Prostate gland (tissue), 2 donors: ENCODE results near the gene INTS1. TPM values are rescaled to one million over a fixed set of nuclear protein-coding genes. Genes with fewer than 3 reads are reported as not detected.
"Not testable (repeated sequence)": the region's sequence is repeated elsewhere in the genome, so short reads cannot be mapped to it uniquely, and the experiment has no call there.

Source experiments
- DNase-seq: peaks from one replicate; pipeline ENCODE4 v3.0.0-alpha.2; 2019; ENCODE audit warnings: low spot score
- H3K27ac ChIP-seq, 2 donors: fragments of 200-600 bp; sonication (generic); 2 replicates each; pipeline ENCODE4 v1.5.1; 2017 to 2019
- H3K27me3 ChIP-seq: fragments of 200-600 bp; sonication (generic); replicated peaks from 2 replicates; pipeline ENCODE4 v1.5.1; 2019; ENCODE audit not compliant: insufficient read depth
- H3K36me3 ChIP-seq, 2 donors: fragments of 200-600 bp; sonication (generic); 1 replicate in 1 of 2; 2 replicates in 1 of 2; pipeline versions ENCODE4 v1.5.1 to v1.8.1; 2017 to 2019
- H3K4me1 ChIP-seq: fragments of 200-600 bp; sonication (generic); replicated peaks from 2 replicates; pipeline ENCODE4 v1.5.1; 2019
- H3K4me3 ChIP-seq, 2 donors: fragments of 200-600 bp; sonication (generic); 2 replicates each; pipeline ENCODE4 v1.5.1; 2017 to 2019
- H3K9me3 ChIP-seq: fragments of 200-600 bp; sonication (generic); 2 replicates; pipeline ENCODE4 v1.5.1; 2017
- CTCF ChIP-seq, 4 experiments: fragments of 200-600 bp in 2 of 4; fragments of 450-650 bp in 2 of 4; sonication (generic) in 2 of 4; IDR thresholded peaks; 1 replicate in 3 of 4; 2 replicates in 1 of 4; pipeline ENCODE4 v1.5.1; 2016 to 2019; ENCODE audit warnings: antibody characterized with exemption in 4 of 4, mild to moderate bottlenecking in 2 of 4, moderate library complexity in 2 of 4
- POLR2A ChIP-seq: fragments of 450-650 bp; IDR thresholded peaks from one replicate; pipeline ENCODE4 v1.6.1; 2016; ENCODE audit warnings: antibody characterized with exemption, mild to moderate bottlenecking
- POLR2AphosphoS5 ChIP-seq: sonication (generic); formaldehyde crosslinking; IDR thresholded peaks from one replicate; pipeline ENCODE4 v1.6.1; 2017; ENCODE audit warnings: antibody characterized with exemption
- WGBS: methylation state at CpG from one replicate; pipeline ENCODE4 v1.1.5; 2018; 5-methylcytosine and 5-hydroxymethylcytosine counted together
- intact Hi-C: fragments of 100-400 bp; cut with DNase I; formaldehyde crosslinking; loops from one replicate; pipeline ENCODE4 v1.14.2; 2022
- total RNA-seq, 2 donors: library from RNA; depleted of rRNA; stranded (reverse); fragments of >200 nt; gene quantifications; one replicate each; pipeline ENCODE4 v1.1.0, GENCODE V29; 2016

The INTS1 gene
- total RNA-seq, 2 donors from 2014 or later, result 64.9 to 146 TPM

- intact Hi-C loops, result no loop called here
- Histone ChIP-seq H3K4me3 (no peak overlapping the region), H3K36me3 (no peaks in the 10 kb centered on the region), H3K27me3 (no peaks in the 10 kb centered on the region), H3K9me3 (no peaks in the 10 kb centered on the region), H3K4me1 (no peaks in the 10 kb centered on the region), H3K27ac (no peak overlapping the region)
- WGBS, result 85% methylated on average over 27 of the region's 45 CpGs
- TF ChIP-seq CTCF (IDR thresholded peaks at IDR 0.05) (no peak), POLR2AphosphoS5 (no peak), POLR2A (no peak)
- DNase-seq, result no peak
Measured at GRCh38 chr7:1444214-1444924, 59.8 kb downstream of the INTS1 start.

- H3K36me3 ChIP-seq, intact Hi-C loops, H3K27ac ChIP-seq, DNase-seq, H3K4me1 ChIP-seq, H3K27me3 ChIP-seq, H3K9me3 ChIP-seq, H3K4me3 ChIP-seq: not testable (repeated sequence)
- WGBS, result 93% methylated on average over 24 of the region's 42 CpGs
Measured at GRCh38 chr7:1443587-1444200, 60.5 kb downstream of the INTS1 start.

- TF ChIP-seq POLR2AphosphoS5, result no peak
- TF ChIP-seq CTCF (IDR thresholded peaks at IDR 0.05), result no peak
- TF ChIP-seq POLR2A, result no peak
- no peak for DNase-seq
- H3K36me3 ChIP-seq, result no peaks in the 10 kb centered on the region
- intact Hi-C loops, result no loop called here
- H3K9me3 ChIP-seq, result no peaks in the 10 kb centered on the region
- H3K27ac ChIP-seq, result no peak overlapping the region
- 80% methylated on average over 14 of the region's 20 CpGs for WGBS
- H3K4me3 ChIP-seq, result no peak overlapping the region
- H3K27me3 ChIP-seq, result no peaks in the 10 kb centered on the region
- H3K4me1 ChIP-seq, result no peaks in the 10 kb centered on the region
Measured at GRCh38 chr7:1442355-1443124, 61.6 kb downstream of the INTS1 start.

- H3K4me3 ChIP-seq, result no peak overlapping the region
- DNase-seq, result no peak
- intact Hi-C loops, result no loop called here
- H3K36me3 ChIP-seq, result no peaks in the 10 kb centered on the region
- TF ChIP-seq CTCF (IDR thresholded peaks at IDR 0.05) (no peak), POLR2AphosphoS5 (no peak), POLR2A (no peak)
- H3K27me3 ChIP-seq, result no peaks in the 10 kb centered on the region
- 92% methylated on average over 37 of the region's 41 CpGs for WGBS
- H3K4me1 ChIP-seq, result no peaks in the 10 kb centered on the region
- no peaks in the 10 kb centered on the region for H3K9me3 ChIP-seq
- no peak overlapping the region for H3K27ac ChIP-seq
Measured at GRCh38 chr7:1441615-1442354, 62.4 kb downstream of the INTS1 start.

- H3K4me3 ChIP-seq, result no peak overlapping the region
- no peak overlapping the region for H3K27ac ChIP-seq
- TF ChIP-seq CTCF (IDR thresholded peaks at IDR 0.05) (no peak), POLR2AphosphoS5 (no peak), POLR2A (no peak)
- WGBS, result 78% methylated on average over 10 of the region's 10 CpGs
- no peaks in the 10 kb centered on the region for H3K27me3 ChIP-seq
- no peak for DNase-seq
- no peaks in the 10 kb centered on the region for H3K36me3 ChIP-seq
- no peaks in the 10 kb centered on the region for H3K4me1 ChIP-seq
- intact Hi-C loops, result no loop called here
- no peaks in the 10 kb centered on the region for H3K9me3 ChIP-seq
Measured at GRCh38 chr7:1440620-1441019, 63.6 kb downstream of the INTS1 start.
